Measurements from ENCODE around the gene FGGY. TPM values are rescaled to one million over a fixed set of nuclear protein-coding genes. Genes with fewer than 3 reads are reported as not detected.

FGGY gene
- total RNA-seq, 1 experiment from 2014 or later = 6.4 TPM

DNA sequence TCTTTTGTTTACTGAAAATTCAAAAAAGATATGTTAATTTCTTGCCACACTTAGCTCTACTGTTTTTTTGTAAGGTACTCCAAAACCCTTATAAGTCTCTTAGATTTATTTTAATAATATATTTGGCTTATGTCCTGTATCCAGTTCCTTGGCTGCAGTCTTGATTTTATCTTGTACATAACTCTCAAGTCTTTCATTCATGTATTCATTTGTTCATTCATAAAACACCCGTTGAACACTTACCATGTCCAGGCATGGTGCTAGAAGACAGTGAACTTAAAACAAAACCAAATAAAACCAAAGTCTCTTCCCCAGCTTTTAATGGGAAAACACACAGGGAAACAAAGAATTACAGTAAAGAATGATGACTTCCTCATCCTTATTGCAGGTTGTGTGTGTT lies 215.8 kb downstream of the FGGY start:
- ChIA-PET CTCF (no interaction called here), POLR2A (no interaction called here)
- no peaks in the 10 kb centered on the region for H3K27me3 Mint-ChIP-seq (ENCODE audit: insufficient read depth, unreplicated experiment)
- BruUV-seq (replicated peaks) = no TSS peak
- intact Hi-C loops (cut with micrococcal nuclease; ENCODE audit: unreplicated experiment) = no loop called here
- Histone ChIP-seq H3K27me3 (replicated peaks; ENCODE audit: control insufficient read depth, insufficient read depth, low read length) (no peaks in the 10 kb centered on the region), H3K4me3 (ENCODE audit: low read depth, low read length) (no peak overlapping the region), H3K9me3 (no peaks in the 10 kb centered on the region), H3K4me1 (no peaks in the 10 kb centered on the region), H3K36me3 (ENCODE audit: control insufficient read depth, insufficient read depth, low read length) (no peaks in the 10 kb centered on the region)
- H3K27ac Mint-ChIP-seq (ENCODE audit: unreplicated experiment) = no peak overlapping the region
- no peaks in the 10 kb centered on the region for H3K36me3 Mint-ChIP-seq (ENCODE audit: insufficient read depth, unreplicated experiment)
- no peaks in the 10 kb centered on the region for H3K4me1 Mint-ChIP-seq (ENCODE audit: low read depth, unreplicated experiment)
- H3K4me3 Mint-ChIP-seq (ENCODE audit: unreplicated experiment) = no peak overlapping the region
- no peak for DNase-seq
- no peaks in the 10 kb centered on the region for H3K9me3 Mint-ChIP-seq (ENCODE audit: unreplicated experiment)
- no peak for TF ChIP-seq CTCF (IDR thresholded peaks at IDR 0.05; ENCODE audit: insufficient read depth in 1 of 2, low read depth in 1 of 2, low read length in 1 of 2, severe bottlenecking in 1 of 2, unreplicated experiment in 1 of 2)

DNA sequence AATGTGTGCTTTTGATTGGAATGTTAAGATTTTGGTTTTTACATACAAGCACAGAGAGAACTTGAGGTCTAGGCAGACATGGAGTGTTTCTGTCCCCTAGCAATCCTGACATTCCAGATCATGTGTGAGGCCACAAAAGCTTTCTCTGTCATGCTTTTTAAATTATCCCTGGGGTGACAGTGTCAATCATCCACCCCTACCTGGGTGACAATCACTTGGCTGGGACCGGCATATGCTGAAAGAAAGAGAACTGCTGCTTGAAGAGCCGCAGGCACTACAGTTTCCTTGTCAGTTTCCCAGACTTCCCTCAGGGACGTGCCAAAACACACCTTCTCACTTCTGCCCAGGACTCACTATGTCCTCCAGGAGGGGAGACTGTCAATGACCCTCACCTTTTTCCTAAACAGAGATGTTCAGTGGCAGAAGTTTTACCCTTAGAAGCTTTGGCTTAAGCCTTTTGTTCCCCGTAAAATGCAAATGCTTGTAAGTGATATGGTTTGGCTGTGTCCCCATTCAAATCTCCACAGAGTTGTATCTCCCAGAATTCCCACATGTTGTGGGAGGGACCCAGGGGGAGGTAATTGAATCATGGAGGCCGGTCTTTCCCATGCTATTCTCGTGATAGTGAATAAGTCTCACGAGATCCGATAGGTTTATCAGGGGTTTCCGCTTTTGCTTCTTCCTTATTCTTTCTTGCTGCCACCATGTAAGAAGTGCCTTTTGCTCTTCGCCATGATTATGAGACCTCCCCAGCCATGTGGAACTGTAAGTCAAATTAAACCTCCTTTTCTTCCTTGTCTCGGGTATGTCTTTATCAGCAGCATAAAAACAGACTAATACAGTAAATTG lies 217.4 kb downstream of the FGGY start:
- Mint-ChIP-seq H3K9me3 (ENCODE audit: unreplicated experiment) (no peaks in the 10 kb centered on the region), H3K27me3 (ENCODE audit: insufficient read depth, unreplicated experiment) (no peaks in the 10 kb centered on the region)
- intact Hi-C loops (cut with micrococcal nuclease; ENCODE audit: unreplicated experiment) = no loop called here

DNA sequence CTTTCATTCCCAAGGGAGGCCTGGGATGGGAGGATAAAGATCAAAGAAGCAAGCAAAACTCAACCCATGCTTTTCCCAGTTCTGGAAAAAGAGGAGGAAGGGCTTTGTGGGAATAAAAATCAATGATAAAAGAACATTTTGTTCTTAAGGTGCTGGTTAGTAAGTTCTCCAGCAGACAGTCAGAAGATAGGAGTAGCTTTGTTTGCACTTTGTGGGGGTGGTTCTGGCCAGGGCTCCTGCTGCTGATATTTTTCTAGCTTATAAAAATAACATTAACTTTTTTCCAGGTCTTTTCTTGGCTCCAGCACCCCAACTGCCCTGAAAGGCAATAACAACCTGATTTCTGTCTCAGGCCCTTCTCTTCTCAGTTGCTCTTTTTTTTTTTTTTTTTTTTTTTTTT lies 220.0 kb downstream of the FGGY start:
- BruUV-seq (replicated peaks) = no TSS peak
- H3K4me3 ChIP-seq (ENCODE audit: low read depth, low read length) = no peak overlapping the region
- Mint-ChIP-seq H3K27ac (ENCODE audit: unreplicated experiment) (no peak overlapping the region), H3K4me3 (ENCODE audit: unreplicated experiment) (no peak overlapping the region), H3K9me3 (ENCODE audit: unreplicated experiment) (no peaks in the 10 kb centered on the region), H3K27me3 (ENCODE audit: insufficient read depth, unreplicated experiment) (no peaks in the 10 kb centered on the region), H3K36me3 (ENCODE audit: insufficient read depth, unreplicated experiment) (no peaks in the 10 kb centered on the region), H3K4me1 (ENCODE audit: low read depth, unreplicated experiment) (no peaks in the 10 kb centered on the region)
- H3K27me3 ChIP-seq (replicated peaks; ENCODE audit: control insufficient read depth, insufficient read depth, low read length) = no peaks in the 10 kb centered on the region
- no peaks in the 10 kb centered on the region for H3K4me1 ChIP-seq
- ChIA-PET POLR2A (no interaction called here), CTCF (no interaction called here)
- no peaks in the 10 kb centered on the region for H3K36me3 ChIP-seq (ENCODE audit: control insufficient read depth, insufficient read depth, low read length)
- intact Hi-C loops (cut with micrococcal nuclease; ENCODE audit: unreplicated experiment) = no loop called here
- DNase-seq = no peak
- no peaks in the 10 kb centered on the region for H3K9me3 ChIP-seq
- no peak for TF ChIP-seq CTCF (IDR thresholded peaks at IDR 0.05; ENCODE audit: insufficient read depth in 1 of 2, low read depth in 1 of 2, low read length in 1 of 2, severe bottlenecking in 1 of 2, unreplicated experiment in 1 of 2)

More for the DNA sequence above, 217.4 kb downstream of the FGGY start:
- no TSS peak for BruUV-seq (replicated peaks)
- H3K9me3 ChIP-seq = no peaks in the 10 kb centered on the region
- no peaks in the 10 kb centered on the region for H3K36me3 Mint-ChIP-seq (ENCODE audit: insufficient read depth, unreplicated experiment)
- H3K36me3 ChIP-seq (ENCODE audit: control insufficient read depth, insufficient read depth, low read length) = no peaks in the 10 kb centered on the region
- no peak overlapping the region for H3K27ac Mint-ChIP-seq (ENCODE audit: unreplicated experiment)
- no peaks in the 10 kb centered on the region for H3K4me1 ChIP-seq
- ChIA-PET POLR2A (no interaction called here), CTCF (no interaction called here)
- H3K4me1 Mint-ChIP-seq (ENCODE audit: low read depth, unreplicated experiment) = no peaks in the 10 kb centered on the region
- H3K27me3 ChIP-seq (replicated peaks; ENCODE audit: control insufficient read depth, insufficient read depth, low read length) = no peaks in the 10 kb centered on the region
- TF ChIP-seq CTCF (IDR thresholded peaks at IDR 0.05; ENCODE audit: insufficient read depth in 1 of 2, low read depth in 1 of 2, low read length in 1 of 2, severe bottlenecking in 1 of 2, unreplicated experiment in 1 of 2) = no peak
- H3K4me3 ChIP-seq (ENCODE audit: low read depth, low read length) = no peak overlapping the region
- DNase-seq = no peak
- H3K4me3 Mint-ChIP-seq (ENCODE audit: unreplicated experiment) = no peak overlapping the region

Data from Caco-2 (cell line).